GM18498 (cell line): Measurements from ENCODE around the gene ATG13.
"Not testable (repeated sequence)": the region's sequence is repeated elsewhere in the genome, so short reads cannot be mapped to it uniquely, and the experiment has no call there.

Experiments used
- ATAC-seq: cut with Tn5 transposase; IDR thresholded peaks from one replicate; pipeline ENCODE4 v1.9.1; 2021; ENCODE audit warnings: mild to moderate bottlenecking, moderate library complexity; ENCODE audit not compliant: unreplicated experiment

ATG13 gene

GRCh38 chr11:46642627-46643335 lies 25.4 kb downstream of the ATG13 start:
- no peak for ATAC-seq

GRCh38 chr11:46643531-46643930 lies 26.2 kb downstream of the ATG13 start:
- ATAC-seq, result no peak

GRCh38 chr11:46643986-46644385 lies 26.6 kb downstream of the ATG13 start:
- no peak for ATAC-seq

GRCh38 chr11:46649180-46649738 lies 31.9 kb downstream of the ATG13 start:
- ATAC-seq, result no peak

- ATAC-seq, result no peak
Measured at GRCh38 chr11:46655631-46656030, 38.3 kb downstream of the ATG13 start.

- ATAC-seq, result no peak
Measured at GRCh38 chr11:46657186-46657585, 39.8 kb downstream of the ATG13 start.

GRCh38 chr11:46658259-46658658 lies 40.9 kb downstream of the ATG13 start:
- no peak for ATAC-seq

GRCh38 chr11:46659908-46660307 lies 42.6 kb downstream of the ATG13 start:
- ATAC-seq, result no peak

GRCh38 chr11:46661836-46662235 lies 44.5 kb downstream of the ATG13 start:
- no peak for ATAC-seq

- ATAC-seq, result no peak
Measured at GRCh38 chr11:46662366-46662765, 45.0 kb downstream of the ATG13 start.

- ATAC-seq, result no peak
Measured at GRCh38 chr11:46663277-46663940, 46.1 kb downstream of the ATG13 start.

- ATAC-seq, result no peak
Measured at GRCh38 chr11:46664612-46665011, 47.3 kb downstream of the ATG13 start.

- no peak for ATAC-seq
Measured at GRCh38 chr11:46665356-46665755, 48.0 kb downstream of the ATG13 start.

- ATAC-seq, result no peak
Measured at GRCh38 chr11:46666516-46666915, 49.2 kb downstream of the ATG13 start.

GRCh38 chr11:46667043-46667481 lies 49.7 kb downstream of the ATG13 start:
- ATAC-seq, result no peak

GRCh38 chr11:46668480-46669085 lies 51.2 kb downstream of the ATG13 start:
- ATAC-seq, result no peak

GRCh38 chr11:46669711-46670139 lies 52.4 kb downstream of the ATG13 start:
- no peak for ATAC-seq

- ATAC-seq, result not testable (repeated sequence)
Measured at GRCh38 chr11:46670521-46670920, 53.2 kb downstream of the ATG13 start.

- ATAC-seq, result no peak
Measured at GRCh38 chr11:46671958-46672315, 54.6 kb downstream of the ATG13 start.

- no peak for ATAC-seq
Measured at GRCh38 chr11:46672381-46672839, 55.1 kb downstream of the ATG13 start.

- no peak for ATAC-seq
Measured at GRCh38 chr11:46673713-46674462, 56.5 kb downstream of the ATG13 start.
